ENCODE results near the gene TYMP.
A peak's percentile ranks its signal among the peaks of the same experiment; 100 is the strongest.

DNA sequence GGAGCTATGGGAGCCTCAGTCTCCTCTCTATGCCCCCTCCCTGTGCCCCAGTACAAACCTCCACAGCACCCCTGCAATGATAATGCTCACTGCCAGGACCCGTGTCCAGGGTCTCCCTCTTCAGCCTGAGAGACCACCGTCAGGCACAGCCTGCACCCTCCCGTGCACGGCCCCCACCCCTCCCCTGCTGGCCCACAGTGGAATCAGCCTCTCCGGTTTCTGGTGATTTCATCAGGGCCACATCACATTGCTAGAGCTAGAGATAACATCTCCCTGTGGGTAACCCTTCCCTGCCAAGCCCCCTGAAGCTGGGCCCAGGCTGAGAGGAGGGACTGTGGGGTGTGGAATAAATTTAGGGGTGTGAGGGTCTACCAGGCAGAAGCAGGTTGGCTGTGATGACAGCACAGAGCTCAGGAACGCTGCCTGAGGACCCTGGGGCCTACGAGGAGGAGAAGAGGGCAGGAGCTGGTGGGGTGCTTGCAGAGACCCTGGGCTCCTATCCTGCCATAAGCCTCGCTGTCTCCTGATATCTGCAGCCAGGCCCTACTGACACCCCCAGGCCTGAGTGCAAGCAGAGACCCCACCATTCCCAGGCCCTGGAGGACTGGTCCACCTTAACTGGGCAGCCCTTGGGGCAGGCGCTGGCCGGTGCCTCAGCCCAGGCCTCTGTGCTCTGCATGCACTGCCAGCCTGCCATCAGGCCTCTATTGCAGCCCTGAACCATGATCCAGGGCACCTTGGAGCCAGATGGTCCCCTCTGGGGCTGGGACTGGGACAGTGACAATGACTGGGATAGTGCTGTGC, 15.9 kb upstream of the TYMP start, which contains the start of gene KLHDC7B:
- TF ChIP-seq, protein P1, sequence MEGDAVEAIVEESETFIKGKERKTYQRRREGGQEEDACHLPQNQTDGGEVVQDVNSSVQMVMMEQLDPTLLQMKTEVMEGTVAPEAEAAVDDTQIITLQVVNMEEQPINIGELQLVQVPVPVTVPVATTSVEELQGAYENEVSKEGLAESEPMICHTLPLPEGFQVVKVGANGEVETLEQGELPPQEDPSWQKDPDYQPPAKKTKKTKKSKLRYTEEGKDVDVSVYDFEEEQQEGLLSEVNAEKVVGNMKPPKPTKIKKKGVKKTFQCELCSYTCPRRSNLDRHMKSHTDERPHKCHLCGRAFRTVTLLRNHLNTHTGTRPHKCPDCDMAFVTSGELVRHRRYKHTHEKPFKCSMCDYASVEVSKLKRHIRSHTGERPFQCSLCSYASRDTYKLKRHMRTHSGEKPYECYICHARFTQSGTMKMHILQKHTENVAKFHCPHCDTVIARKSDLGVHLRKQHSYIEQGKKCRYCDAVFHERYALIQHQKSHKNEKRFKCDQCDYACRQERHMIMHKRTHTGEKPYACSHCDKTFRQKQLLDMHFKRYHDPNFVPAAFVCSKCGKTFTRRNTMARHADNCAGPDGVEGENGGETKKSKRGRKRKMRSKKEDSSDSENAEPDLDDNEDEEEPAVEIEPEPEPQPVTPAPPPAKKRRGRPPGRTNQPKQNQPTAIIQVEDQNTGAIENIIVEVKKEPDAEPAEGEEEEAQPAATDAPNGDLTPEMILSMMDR (conservative IDR thresholded peaks at IDR 0.05), result peak; percentile 52; the same call in 1 of the 2 replicates
- TF ChIP-seq EZH2 (IDR thresholded peaks at IDR 0.05; ENCODE audit: low read depth), result no peak
